Testis (tissue), 3 donors: ENCODE data around the gene LYRM9. TPM values are rescaled to one million over a fixed set of nuclear protein-coding genes. Genes with fewer than 3 reads are reported as not detected.
"Not testable (repeated sequence)": the region's sequence is repeated elsewhere in the genome, so short reads cannot be mapped to it uniquely, and the experiment has no call there.

ENCODE experiments used
- DNase-seq: peaks from one replicate; pipeline ENCODE4 v3.0.0-alpha.2; 2019
- H3K27ac ChIP-seq, 2 donors: fragments of 200-600 bp; sonication (generic); one replicate each; pipeline ENCODE4 v1.5.1; 2019
- H3K27me3 ChIP-seq: fragments of 200-600 bp; sonication (generic); one replicate; pipeline ENCODE4 v1.5.1; 2019
- H3K36me3 ChIP-seq: fragments of 200-600 bp; sonication (generic); one replicate; pipeline ENCODE4 v1.5.1; 2017; ENCODE audit warnings: low read depth; ENCODE audit errors: missing control alignments
- H3K4me1 ChIP-seq: fragments of 200-600 bp; sonication (generic); one replicate; pipeline ENCODE4 v1.5.1; 2019
- H3K4me3 ChIP-seq, 2 donors: fragments of 200-600 bp; sonication (generic); one replicate each; pipeline ENCODE4 v1.5.1; 2017 to 2019
- H3K9me3 ChIP-seq: fragments of 200-600 bp; sonication (generic); one replicate; pipeline ENCODE4 v1.5.1; 2017
- CTCF ChIP-seq, 3 experiments: fragments of 450-650 bp in 2 of 3; fragments of 200-600 bp in 1 of 3; sonication (generic) in 1 of 3; IDR thresholded peaks; one replicate each; pipeline ENCODE4 v1.5.1; 2016 to 2019; ENCODE audit warnings: antibody characterized with exemption in 3 of 3, mild to moderate bottlenecking in 2 of 3, moderate library complexity in 1 of 3
- POLR2A ChIP-seq: fragments of 450-650 bp; IDR thresholded peaks from one replicate; pipeline ENCODE4 v1.6.1; 2017; ENCODE audit warnings: antibody characterized with exemption, mild to moderate bottlenecking, moderate library complexity
- WGBS, 2 donors: methylation state at CpG; one replicate each; pipeline ENCODE4 v1.1.5; 2018; 5-methylcytosine and 5-hydroxymethylcytosine counted together
- intact Hi-C: fragments of 100-400 bp; cut with DNase I; formaldehyde crosslinking; loops from one replicate; pipeline ENCODE4 v1.15.1; 2023; ENCODE audit warnings: low total_unique reads
- polyA plus RNA-seq: library from polyadenylated mRNA; stranded (reverse); fragments of 350-450 nt; fragmentation: Illumina TruSeq; extraction: RNeasy Lipid Tissue Mini Kit (QIAGEN cat#74804); gene quantifications from one replicate; pipeline ENCODE4 v1.2.3, GENCODE V29; 2014; ENCODE audit warnings: low read depth, low replicate concordance; ENCODE audit not compliant: insufficient read depth
- total RNA-seq, 2 donors: library from RNA; depleted of rRNA; stranded (reverse); fragments of >200 nt; gene quantifications; one replicate each; pipeline ENCODE4 v1.2.3, GENCODE V29; 2016

LYRM9 gene
- total and polyA plus RNA-seq, 3 donors from 2014 or later = 31.6 to 60.2 (median 42.9) TPM

- TF ChIP-seq POLR2A (no peak), CTCF (IDR thresholded peaks at IDR 0.05) (no peak)
- no peaks in the 10 kb centered on the region for H3K9me3 ChIP-seq
- 92 to 96% methylated on average over 4 of the region's 4 CpGs for WGBS, 2 donors
- DNase-seq = no peak
- H3K4me3 ChIP-seq = no peak overlapping the region
- no peaks in the 10 kb centered on the region for H3K4me1 ChIP-seq
- H3K36me3 ChIP-seq = no peaks in the 10 kb centered on the region
- no peak overlapping the region for H3K27ac ChIP-seq
- intact Hi-C loops = no loop called here
- no peaks in the 10 kb centered on the region for H3K27me3 ChIP-seq
Measured at GRCh38 chr17:27889711-27890251, 3.4 kb downstream of the LYRM9 start.

- 50 to 62% methylated on average over 7 of the region's 7 CpGs for WGBS, 2 donors
- no peak overlapping the region for H3K4me3 ChIP-seq
- no peak overlapping the region for H3K27ac ChIP-seq
- intact Hi-C loops = no loop called here
- no peak for DNase-seq
- TF ChIP-seq CTCF (IDR thresholded peaks at IDR 0.05) (no peak), POLR2A (no peak)
- no peaks in the 10 kb centered on the region for H3K36me3 ChIP-seq
- no peaks in the 10 kb centered on the region for H3K27me3 ChIP-seq
- no peaks in the 10 kb centered on the region for H3K9me3 ChIP-seq
- no peaks in the 10 kb centered on the region for H3K4me1 ChIP-seq
Measured at GRCh38 chr17:27888945-27889344, 4.2 kb downstream of the LYRM9 start.

GRCh38 chr17:27888067-27888466 is 5.1 kb downstream of the LYRM9 start:
- H3K36me3 ChIP-seq = no peaks in the 10 kb centered on the region
- no peaks in the 10 kb centered on the region for H3K4me1 ChIP-seq
- H3K4me3 ChIP-seq = no peak overlapping the region
- intact Hi-C loops = no loop called here
- H3K27ac ChIP-seq = no peak overlapping the region
- 78 to 83% methylated on average over 2 of the region's 2 CpGs for WGBS, 2 donors
- DNase-seq = no peak
- TF ChIP-seq POLR2A (no peak), CTCF (IDR thresholded peaks at IDR 0.05) (no peak)
- no peaks in the 10 kb centered on the region for H3K9me3 ChIP-seq
- no peaks in the 10 kb centered on the region for H3K27me3 ChIP-seq

- H3K4me3 ChIP-seq, H3K27ac ChIP-seq, intact Hi-C loops, H3K36me3 ChIP-seq, H3K27me3 ChIP-seq, DNase-seq, H3K4me1 ChIP-seq, H3K9me3 ChIP-seq: not testable (repeated sequence)
- WGBS, 2 donors = 96 to 97% methylated on average over 8 of the region's 8 CpGs
Measured at GRCh38 chr17:27886348-27886906, 6.7 kb downstream of the LYRM9 start.

GRCh38 chr17:27882162-27882840 is 10.9 kb downstream of the LYRM9 start:
- H3K36me3 ChIP-seq = no peaks in the 10 kb centered on the region
- 74 to 75% methylated on average over 3 to 11 of the region's 11 CpGs for WGBS, 2 donors

More at GRCh38 chr17:27882162-27882840, 10.9 kb downstream of the LYRM9 start:
- Histone ChIP-seq H3K9me3 (no peaks in the 10 kb centered on the region), H3K4me1 (peaks cover 5% of the 10 kb centered on the region), H3K4me3 (no peak overlapping the region), H3K27me3 (no peaks in the 10 kb centered on the region), H3K27ac (no peak overlapping the region)
- no peak for TF ChIP-seq POLR2A
- no peak for TF ChIP-seq CTCF (IDR thresholded peaks at IDR 0.05)
- no peak for DNase-seq
- intact Hi-C loops = no loop called here
